HG02970 (cell line): Measurements from ENCODE around the gene PGM1.

Experiments used
- ATAC-seq: cut with Tn5 transposase; IDR thresholded peaks from one replicate; pipeline ENCODE4 v1.9.1; 2021; ENCODE audit warnings: mild to moderate bottlenecking, moderate library complexity, moderate number of reproducible peaks; ENCODE audit not compliant: unreplicated experiment, low FRiP score

PGM1 gene

GRCh38 chr1:63599799-63600198 lies 6.6 kb downstream of the PGM1 start:
- no peak for ATAC-seq

GRCh38 chr1:63600248-63600647 lies 7.0 kb downstream of the PGM1 start:
- ATAC-seq = no peak

- ATAC-seq = no peak
These were observed 7.8 kb downstream of the PGM1 start for GRCh38 chr1:63601061-63601460.

GRCh38 chr1:63601463-63601862 lies 8.3 kb downstream of the PGM1 start:
- ATAC-seq = no peak

GRCh38 chr1:63601912-63602311 lies 8.7 kb downstream of the PGM1 start:
- no peak for ATAC-seq

GRCh38 chr1:63602629-63603028 lies 9.4 kb downstream of the PGM1 start:
- ATAC-seq = no peak

GRCh38 chr1:63603810-63604209 lies 10.6 kb downstream of the PGM1 start:
- no peak for ATAC-seq

- ATAC-seq = no peak
These were observed 14.1 kb downstream of the PGM1 start for GRCh38 chr1:63607322-63607721.

GRCh38 chr1:63611231-63611630 lies 18.0 kb downstream of the PGM1 start:
- no peak for ATAC-seq

- no peak for ATAC-seq
These were observed 19.4 kb downstream of the PGM1 start for GRCh38 chr1:63612564-63612963.

GRCh38 chr1:63612971-63613370 lies 19.8 kb downstream of the PGM1 start:
- ATAC-seq = no peak

- ATAC-seq = no peak
These were observed 22.7 kb downstream of the PGM1 start for GRCh38 chr1:63615768-63616420.

- ATAC-seq = no peak
These were observed 24.2 kb downstream of the PGM1 start for GRCh38 chr1:63617450-63617849.

- no peak for ATAC-seq
These were observed 24.8 kb downstream of the PGM1 start for GRCh38 chr1:63618011-63618410.

GRCh38 chr1:63619558-63619957 lies 26.3 kb downstream of the PGM1 start:
- no peak for ATAC-seq

GRCh38 chr1:63620671-63621070 lies 27.5 kb downstream of the PGM1 start:
- ATAC-seq = no peak

- no peak for ATAC-seq
These were observed 27.9 kb downstream of the PGM1 start for GRCh38 chr1:63621075-63621474.

GRCh38 chr1:63621698-63622097 lies 28.5 kb downstream of the PGM1 start:
- ATAC-seq = no peak

GRCh38 chr1:63622849-63623566 lies 29.8 kb downstream of the PGM1 start:
- no peak for ATAC-seq

GRCh38 chr1:63623952-63624351 lies 30.7 kb downstream of the PGM1 start:
- no peak for ATAC-seq

GRCh38 chr1:63624911-63625310 lies 31.7 kb downstream of the PGM1 start:
- ATAC-seq = no peak

- no peak for ATAC-seq
These were observed 33.0 kb downstream of the PGM1 start for GRCh38 chr1:63626222-63626621.
